Frontal cortex (tissue), 4 donors: ENCODE results near the gene CXCL10. TPM values are rescaled to one million over a fixed set of nuclear protein-coding genes. Genes with fewer than 3 reads are reported as not detected.
"Not testable (repeated sequence)": the region's sequence is repeated elsewhere in the genome, so short reads cannot be mapped to it uniquely, and the experiment has no call there.

Experiments used
- DNase-seq, 2 donors: peaks; one replicate each; pipeline ENCODE4 v3.0.0; 2012; ENCODE audit warnings: low spot score in 2 of 2
- FAIRE-seq: peaks from 2 replicates; lab custom pipeline; 2012; peaks lifted over from hg19 to GRCh38; lab: Jason Lieb, UNC
- total RNA-seq: library from RNA; depleted of rRNA; stranded (reverse); fragments of >200 nt; gene quantifications from one replicate; pipeline ENCODE4 v1.2.3, GENCODE V29; 2014
- donor health status: control.
- donor health status: control.
- donor health status: control.

CXCL10 gene
- total RNA-seq, 1 donor from 2014 or later, result not detected

DNA sequence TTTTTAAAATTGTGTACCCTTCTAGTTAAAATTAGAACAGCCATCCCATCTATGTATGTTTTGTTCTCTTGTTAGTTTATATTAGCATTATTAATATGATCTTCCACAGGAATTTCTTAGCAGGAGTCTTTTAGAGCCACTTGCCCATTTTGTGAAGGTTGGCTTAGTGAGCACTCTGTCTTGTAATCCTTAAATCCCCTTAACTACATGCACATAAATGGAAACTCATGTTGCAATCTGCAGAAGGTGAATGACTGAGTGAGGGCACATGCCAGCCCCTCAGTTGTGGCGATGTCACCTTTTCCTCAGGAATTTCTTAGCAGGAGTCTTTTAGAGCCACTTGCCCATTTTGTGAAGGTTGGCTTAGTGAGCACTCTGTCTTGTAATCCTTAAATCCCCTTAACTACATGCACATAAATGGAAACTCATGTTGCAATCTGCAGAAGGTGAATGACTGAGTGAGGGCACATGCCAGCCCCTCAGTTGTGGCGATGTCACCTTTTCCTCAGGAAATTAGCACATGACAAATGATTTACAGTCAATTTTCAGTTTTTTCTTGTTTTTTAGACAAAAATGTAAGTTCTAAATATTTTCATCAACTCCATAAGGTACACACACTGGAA is 24.7 kb downstream of the CXCL10 start:
- not testable (repeated sequence) for FAIRE-seq

DNA sequence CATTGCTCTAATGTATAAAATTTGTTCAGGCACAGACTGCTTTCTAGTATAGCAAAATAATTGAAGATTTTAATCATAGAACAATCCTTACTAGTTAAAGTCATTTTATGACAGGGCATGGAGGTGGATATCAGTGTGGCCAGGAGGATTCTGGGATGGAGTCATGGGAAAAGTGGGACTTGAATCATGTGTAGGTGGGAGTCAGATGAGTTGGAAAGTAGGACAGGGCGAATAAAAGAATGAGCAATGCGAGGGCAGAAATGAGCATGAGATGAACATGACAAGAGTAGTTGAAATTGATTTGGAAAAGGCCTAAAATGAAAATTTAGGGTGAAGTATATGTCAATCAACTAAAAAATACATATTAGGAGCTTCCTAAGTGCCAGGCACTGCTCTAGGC is 25.4 kb downstream of the CXCL10 start:
- FAIRE-seq, result no peak
- no peak for DNase-seq

More for the DNA sequence above, 24.7 kb downstream of the CXCL10 start:
- not testable (repeated sequence) for DNase-seq

DNA sequence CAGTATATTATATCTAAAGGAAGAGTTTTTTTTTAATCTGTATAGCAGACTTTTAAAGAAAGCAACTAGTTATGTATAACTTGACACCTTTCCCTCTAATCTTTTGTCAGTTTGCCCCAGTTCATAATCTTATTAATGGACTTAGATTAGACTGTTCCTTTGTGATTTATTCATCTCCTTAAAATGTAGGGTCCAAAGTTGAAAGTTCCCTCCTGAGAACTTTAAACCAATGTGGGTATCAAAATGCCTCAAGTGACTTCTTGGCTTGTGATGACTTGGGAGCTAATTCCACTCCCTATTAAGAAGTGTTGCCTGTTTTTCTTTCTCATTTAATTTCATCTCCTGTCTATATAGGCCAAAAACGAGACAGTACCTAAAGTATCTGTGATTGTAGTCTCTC is 26.2 kb downstream of the CXCL10 start:
- no peak for FAIRE-seq
- DNase-seq, result no peak

DNA sequence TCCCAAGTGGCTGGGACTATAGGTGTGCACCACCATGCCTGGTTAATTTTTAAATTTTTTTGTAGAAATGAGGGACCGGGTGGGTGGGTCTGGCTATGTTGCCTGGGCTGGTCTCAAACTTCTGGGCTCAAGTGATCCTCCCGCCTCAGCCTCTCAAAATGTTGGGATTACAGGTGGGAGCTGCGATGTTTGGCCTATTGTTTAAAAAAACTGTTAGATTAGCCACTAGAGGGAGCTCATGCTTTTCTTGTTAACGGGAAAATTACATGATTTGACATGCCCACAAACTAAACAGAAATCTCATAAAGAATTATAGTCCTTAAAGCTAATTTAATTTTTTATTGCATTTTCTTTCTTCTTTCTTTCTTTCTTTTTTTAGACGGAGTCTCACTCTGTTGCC is 27.6 kb downstream of the CXCL10 start:
- peak in 1 of 2 donors; percentile 34 for DNase-seq

DNA sequence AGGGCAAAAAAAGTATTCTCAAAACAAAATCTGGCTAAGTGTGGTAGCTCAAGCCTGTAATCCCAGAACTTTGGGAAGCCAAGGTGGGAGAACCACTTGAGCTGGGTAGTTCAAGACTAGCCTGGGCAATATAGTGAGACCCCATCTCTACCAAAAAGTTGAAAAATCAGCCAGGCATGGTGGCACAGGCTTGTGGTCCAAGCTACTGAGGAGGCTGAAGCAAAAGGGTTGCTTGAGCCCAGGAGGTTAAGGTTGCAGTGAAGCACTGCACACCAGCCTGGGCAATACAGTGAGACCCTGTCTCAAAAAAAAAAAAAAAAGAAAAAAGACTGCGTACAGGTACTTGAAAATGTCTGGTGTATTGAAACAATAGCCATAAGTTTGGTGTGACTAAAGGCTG is 30.8 kb downstream of the CXCL10 start:
- no peak for FAIRE-seq
- no peak for DNase-seq

More for the DNA sequence above, 27.6 kb downstream of the CXCL10 start:
- peak; percentile 85 for FAIRE-seq

DNA sequence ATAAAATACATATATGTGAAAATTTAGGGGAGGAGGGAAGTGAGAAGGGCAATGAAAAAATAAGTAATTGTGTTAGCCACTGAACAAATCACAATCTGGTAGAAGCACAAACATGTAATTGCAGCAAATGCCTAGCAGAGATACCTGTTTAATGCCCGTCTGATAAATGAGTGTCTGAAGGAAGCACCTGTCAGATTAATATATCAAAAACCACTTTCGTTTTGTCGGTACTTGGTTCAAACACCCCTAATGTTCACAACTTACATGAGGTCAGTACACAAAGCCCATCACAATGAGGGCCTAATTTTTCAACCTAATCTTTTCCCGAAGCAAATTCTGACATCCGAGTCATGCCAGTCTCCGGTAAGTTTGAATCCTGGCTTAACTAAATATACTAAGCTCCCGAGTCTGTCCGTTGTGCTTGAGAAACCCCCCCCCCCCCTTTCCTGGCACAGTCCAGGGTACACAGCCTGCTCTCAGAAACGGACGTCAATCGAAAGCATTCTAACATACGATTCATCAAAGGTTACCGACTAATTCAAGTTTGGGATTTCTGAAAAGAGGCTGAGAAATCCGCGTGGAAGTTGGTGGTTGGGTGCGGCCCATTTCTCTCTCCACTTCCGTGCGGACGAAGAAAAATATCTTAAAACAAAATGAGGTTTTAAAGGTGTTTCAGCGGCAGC is 33.3 kb downstream of the CXCL10 start:
- DNase-seq (no peak), FAIRE-seq (no peak)

DNA sequence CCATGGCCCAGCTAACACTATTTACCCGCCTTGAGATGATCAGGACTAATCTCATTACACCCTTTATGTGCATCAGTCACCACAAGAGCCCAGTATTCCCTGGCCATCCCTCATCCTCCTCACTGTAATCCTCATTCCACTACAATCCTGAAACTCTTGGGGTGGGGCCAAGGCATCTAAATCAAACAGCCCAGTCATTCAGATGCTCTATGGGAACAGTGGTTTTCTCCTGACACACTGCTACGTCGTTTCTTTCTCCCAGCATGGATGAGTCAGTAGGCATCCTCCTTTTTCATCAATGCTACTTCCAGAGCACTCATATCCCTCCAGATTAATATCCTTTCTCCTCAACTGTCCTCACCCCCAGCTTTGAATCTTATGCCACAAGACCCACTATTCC is 38.2 kb downstream of the CXCL10 start:
- FAIRE-seq (no peak), DNase-seq (no peak)

DNA sequence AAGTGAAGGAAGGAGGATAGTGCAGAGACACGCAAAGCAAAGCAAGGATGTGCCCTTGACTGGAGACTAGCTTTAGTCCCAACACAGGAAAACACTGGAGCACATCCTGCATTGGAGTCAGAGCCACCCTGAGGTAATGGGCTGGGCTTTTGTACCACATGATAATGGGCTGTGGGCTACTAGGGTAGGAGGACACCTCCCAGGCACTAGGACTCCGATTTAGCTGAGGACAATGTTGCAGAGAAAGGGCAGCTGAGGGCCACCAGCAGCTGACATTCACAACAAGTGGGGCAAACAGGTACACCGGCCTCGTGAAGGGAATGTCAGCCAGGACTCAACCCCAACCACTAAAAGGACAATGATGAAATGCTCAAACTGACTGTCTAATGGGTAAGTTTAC is 42.7 kb downstream of the CXCL10 start:
- FAIRE-seq, result no peak

DNA sequence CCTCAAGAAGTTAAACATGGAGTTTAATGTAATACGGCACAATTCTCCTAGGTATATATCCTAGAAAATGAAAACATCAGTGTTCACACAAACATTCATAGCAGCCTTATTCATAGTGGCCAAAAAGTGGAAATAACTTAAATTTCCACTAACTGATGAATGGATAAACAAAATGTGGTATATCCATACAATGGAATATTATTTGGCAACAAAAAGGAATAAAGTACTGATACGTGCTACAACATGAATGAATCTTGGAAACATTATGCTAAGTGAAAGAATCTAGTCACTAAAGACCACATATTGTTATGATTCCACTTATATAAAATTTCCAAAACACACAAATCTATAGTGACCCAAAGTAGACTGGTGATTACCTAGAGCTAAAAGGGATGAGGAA is 47.1 kb downstream of the CXCL10 start:
- DNase-seq, result no peak
- no peak for FAIRE-seq

More for the DNA sequence above, 42.7 kb downstream of the CXCL10 start:
- DNase-seq, result no peak

DNA sequence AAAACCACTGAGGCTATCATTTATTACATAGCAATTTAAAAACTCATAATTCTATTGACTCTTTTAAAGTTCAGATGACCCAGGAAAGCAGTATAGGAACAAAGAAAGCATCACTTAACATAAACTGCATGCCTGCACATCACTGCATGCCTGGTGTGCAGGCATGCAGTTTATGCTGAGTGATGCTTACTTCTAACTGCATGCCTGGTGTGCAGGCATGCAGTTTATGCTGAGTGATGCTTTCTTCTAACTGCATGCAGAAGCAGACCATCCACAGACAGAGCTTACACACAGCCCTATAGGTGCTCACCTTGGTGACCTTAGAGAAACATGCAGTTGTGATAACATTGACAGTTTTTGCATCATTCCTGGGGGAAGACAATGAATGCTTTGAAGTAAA is 49.5 kb downstream of the CXCL10 start:
- no peak for DNase-seq

More for the DNA sequence above, 49.5 kb downstream of the CXCL10 start:
- FAIRE-seq, result no peak

Other genes starting within 250 kb of the CXCL10 start
- gene PPEF2, start 121.0 kb downstream of the CXCL10 start, total RNA-seq, result under 0.01 TPM
- gene NAAA, start 82.5 kb downstream of the CXCL10 start, total RNA-seq, result 16.7 TPM
- gene SDAD1, start 32.6 kb downstream of the CXCL10 start, total RNA-seq, result 39.5 TPM
- not detected for gene CXCL9, start 16.0 kb downstream of the CXCL10 start, total RNA-seq
- not detected for gene CXCL11, start 12.6 kb upstream of the CXCL10 start, total RNA-seq
- gene ART3, start 51.2 kb upstream of the CXCL10 start, total RNA-seq, result 2.9 TPM
- gene NUP54, start 124.9 kb upstream of the CXCL10 start, total RNA-seq, result 128 TPM
- 263 TPM for gene SCARB2, start 190.3 kb upstream of the CXCL10 start, total RNA-seq
- gene FAM47E, start 228.2 kb upstream of the CXCL10 start, total RNA-seq, result 4.1 TPM